GM19351 (cell line): ENCODE data around the gene ELOVL6.
"Not testable (repeated sequence)": the region's sequence is repeated elsewhere in the genome, so short reads cannot be mapped to it uniquely, and the experiment has no call there.

Experiments used
- ATAC-seq: cut with Tn5 transposase; IDR thresholded peaks from one replicate; pipeline ENCODE4 v1.9.1; 2021; ENCODE audit warnings: mild to moderate bottlenecking, moderate library complexity; ENCODE audit not compliant: unreplicated experiment

ELOVL6 gene

GRCh38 chr4:110198435-110199416, at the start of gene ELOVL6:
Gene ELOVL6 (minus strand): TSS chr4:110198615. CDS start chr4:110198335, 280 bp downstream.
- peak; percentile 17 for ATAC-seq

GRCh38 chr4:110248100-110248499, 49.7 kb upstream of the ELOVL6 start:
- ATAC-seq = no peak

- no peak for ATAC-seq
Observed at GRCh38 chr4:110247591-110247990, 49.2 kb upstream of the ELOVL6 start.

- ATAC-seq = no peak
Observed at GRCh38 chr4:110245577-110245976, 47.2 kb upstream of the ELOVL6 start.

GRCh38 chr4:110236324-110236723, 37.9 kb upstream of the ELOVL6 start:
- no peak for ATAC-seq

GRCh38 chr4:110233581-110233980, 35.2 kb upstream of the ELOVL6 start:
- ATAC-seq = not testable (repeated sequence)

GRCh38 chr4:110231869-110232268, 33.5 kb upstream of the ELOVL6 start:
- peak; percentile 68 for ATAC-seq

- no peak for ATAC-seq
Observed at GRCh38 chr4:110229266-110229665, 30.9 kb upstream of the ELOVL6 start.

GRCh38 chr4:110224812-110225211, 26.4 kb upstream of the ELOVL6 start:
- ATAC-seq = no peak

- ATAC-seq = no peak
Observed at GRCh38 chr4:110224142-110224541, 25.7 kb upstream of the ELOVL6 start.

- ATAC-seq = not testable (repeated sequence)
Observed at GRCh38 chr4:110218935-110219334, 20.5 kb upstream of the ELOVL6 start.

GRCh38 chr4:110217181-110217580, 18.8 kb upstream of the ELOVL6 start:
- ATAC-seq = not testable (repeated sequence)

GRCh38 chr4:110216129-110216528, 17.7 kb upstream of the ELOVL6 start:
- no peak for ATAC-seq

GRCh38 chr4:110211770-110212061, 13.3 kb upstream of the ELOVL6 start:
- ATAC-seq = no peak

GRCh38 chr4:110211007-110211769, 12.8 kb upstream of the ELOVL6 start:
- ATAC-seq = peak; percentile 89

- no peak for ATAC-seq
Observed at GRCh38 chr4:110208419-110208818, 10.0 kb upstream of the ELOVL6 start.

GRCh38 chr4:110207233-110207632, 8.8 kb upstream of the ELOVL6 start:
- no peak for ATAC-seq

- no peak for ATAC-seq
Observed at GRCh38 chr4:110202024-110202423, 3.6 kb upstream of the ELOVL6 start.

- ATAC-seq = no peak
Observed at GRCh38 chr4:110201502-110201901, 3.1 kb upstream of the ELOVL6 start.

GRCh38 chr4:110200689-110201088, 2.3 kb upstream of the ELOVL6 start:
- ATAC-seq = no peak

GRCh38 chr4:110198049-110198434, 373 bp downstream of the ELOVL6 start:
- no peak for ATAC-seq

GRCh38 chr4:110197529-110198042, 829 bp downstream of the ELOVL6 start:
- ATAC-seq = no peak
